ENCODE measurements around the gene GTF2IRD1.
"Not testable (repeated sequence)": the region's sequence is repeated elsewhere in the genome, so short reads cannot be mapped to it uniquely, and the experiment has no call there.

Gene GTF2IRD1

DNA sequence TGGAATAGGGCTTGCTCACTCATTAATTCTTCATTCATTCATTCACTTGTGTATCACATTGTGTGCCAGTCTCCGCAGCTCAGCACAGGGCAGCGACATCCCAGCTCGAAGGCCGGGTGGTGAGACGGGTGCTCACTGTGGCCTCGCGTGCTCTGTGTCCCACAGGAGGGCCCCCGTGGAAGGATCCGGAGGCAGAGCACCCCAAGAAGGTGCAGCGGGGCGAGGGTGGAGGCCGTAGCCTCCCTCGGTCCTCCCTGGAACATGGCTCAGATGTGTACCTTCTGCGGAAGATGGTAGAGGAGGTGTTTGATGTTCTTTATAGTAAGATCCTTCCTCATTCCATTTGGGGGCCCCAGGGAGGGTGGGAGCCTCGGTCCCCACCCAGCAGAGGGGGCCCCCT lies 61.6 kb downstream of the GTF2IRD1 start:
- DNase-seq (ENCODE audit: low read depth, low spot score) = no peak

DNA sequence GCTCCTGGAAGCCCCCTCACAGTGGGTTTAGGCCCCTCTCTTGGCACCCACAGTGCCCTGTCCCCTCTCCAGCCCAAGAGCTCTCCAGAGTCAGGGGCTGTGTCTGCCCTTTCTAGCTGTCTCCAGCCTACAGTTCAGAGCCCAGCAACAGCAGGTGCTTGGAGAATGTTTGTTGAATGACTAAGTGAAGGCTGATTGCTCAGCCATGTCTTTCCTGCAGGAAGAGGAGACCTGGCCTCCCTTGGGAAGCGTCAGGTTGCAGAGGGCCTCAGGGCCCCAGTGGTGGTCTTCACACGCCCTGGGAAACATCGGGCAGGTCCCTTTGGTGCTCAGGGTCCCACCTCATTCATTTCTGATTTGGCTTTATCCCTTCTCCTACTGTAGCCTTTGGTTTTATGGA lies 62.5 kb downstream of the GTF2IRD1 start:
- DNase-seq (ENCODE audit: low read depth, low spot score) = no peak

DNA sequence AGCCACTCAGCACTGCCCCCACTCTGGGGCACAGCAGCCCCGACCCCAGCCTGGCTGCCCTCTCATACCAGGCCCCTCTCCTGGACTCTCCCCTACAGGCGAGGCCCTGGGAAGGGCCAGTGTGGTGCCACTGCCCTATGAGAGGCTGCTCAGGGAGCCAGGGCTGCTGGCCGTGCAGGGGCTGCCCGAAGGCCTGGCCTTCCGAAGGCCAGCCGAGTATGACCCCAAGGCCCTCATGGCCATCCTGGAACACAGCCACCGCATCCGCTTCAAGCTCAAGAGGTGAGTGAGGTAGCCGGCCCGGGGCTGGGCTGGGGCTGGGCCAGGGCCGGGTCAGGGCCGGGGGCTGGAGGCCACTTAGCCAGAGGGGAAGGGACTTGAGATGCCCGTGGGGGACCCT lies 64.3 kb downstream of the GTF2IRD1 start:
- DNase-seq (ENCODE audit: low read depth, low spot score) = no peak

DNA sequence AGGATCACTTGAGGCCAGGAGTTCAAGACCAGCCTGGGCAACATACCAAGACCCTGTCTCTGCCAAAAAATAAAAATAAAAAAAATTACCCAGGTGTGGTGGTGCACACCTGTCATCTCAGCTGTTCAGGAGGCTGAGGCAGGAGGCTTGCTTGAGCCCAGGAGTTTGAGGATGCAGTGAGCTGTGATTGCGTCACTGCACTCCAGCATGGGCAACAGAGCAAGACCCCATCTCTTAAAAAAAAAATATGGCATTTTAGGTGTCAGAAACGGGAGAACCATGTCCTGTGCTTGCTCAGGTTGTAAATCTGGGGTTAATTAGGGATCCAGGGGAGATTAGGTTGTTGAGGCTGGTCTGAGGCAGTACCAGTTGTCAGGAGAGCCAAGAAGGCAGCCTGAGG lies 64.9 kb downstream of the GTF2IRD1 start:
- DNase-seq (ENCODE audit: low read depth, low spot score) = no peak

DNA sequence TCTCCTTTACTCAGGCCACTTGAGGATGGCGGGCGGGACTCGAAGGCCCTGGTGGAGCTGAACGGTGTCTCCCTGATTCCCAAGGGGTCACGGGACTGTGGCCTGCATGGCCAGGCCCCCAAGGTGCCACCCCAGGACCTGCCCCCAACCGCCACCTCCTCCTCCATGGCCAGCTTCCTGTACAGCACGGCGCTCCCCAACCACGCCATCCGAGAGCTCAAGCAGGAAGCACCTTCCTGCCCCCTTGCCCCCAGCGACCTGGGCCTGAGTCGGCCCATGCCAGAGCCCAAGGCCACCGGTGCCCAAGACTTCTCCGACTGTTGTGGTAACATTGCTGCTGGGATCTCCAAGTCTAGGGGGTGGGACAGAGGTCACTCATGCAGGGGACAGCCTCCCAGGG lies 65.7 kb downstream of the GTF2IRD1 start:
- no peak for DNase-seq (ENCODE audit: low read depth, low spot score)

DNA sequence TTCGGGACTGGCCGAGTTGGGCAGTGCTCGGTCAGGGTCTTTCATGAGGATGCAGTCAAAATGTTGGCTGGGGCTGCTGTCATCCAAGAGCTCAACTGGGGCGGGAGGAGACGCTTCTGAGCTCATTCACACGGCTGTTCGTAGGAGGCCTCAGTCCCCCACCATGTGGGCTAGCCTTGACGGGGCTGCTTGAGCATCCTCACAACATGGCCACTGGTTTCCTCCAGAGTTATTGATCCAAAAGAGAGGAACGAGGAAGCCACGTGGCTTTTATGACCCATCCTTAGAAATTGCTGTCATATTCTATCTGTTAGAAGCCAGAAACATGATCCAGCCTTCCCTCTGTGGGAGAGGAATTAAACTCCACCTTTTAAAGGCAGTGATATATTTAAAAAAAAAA lies 68.1 kb downstream of the GTF2IRD1 start:
- DNase-seq (ENCODE audit: low read depth, low spot score) = no peak

DNA sequence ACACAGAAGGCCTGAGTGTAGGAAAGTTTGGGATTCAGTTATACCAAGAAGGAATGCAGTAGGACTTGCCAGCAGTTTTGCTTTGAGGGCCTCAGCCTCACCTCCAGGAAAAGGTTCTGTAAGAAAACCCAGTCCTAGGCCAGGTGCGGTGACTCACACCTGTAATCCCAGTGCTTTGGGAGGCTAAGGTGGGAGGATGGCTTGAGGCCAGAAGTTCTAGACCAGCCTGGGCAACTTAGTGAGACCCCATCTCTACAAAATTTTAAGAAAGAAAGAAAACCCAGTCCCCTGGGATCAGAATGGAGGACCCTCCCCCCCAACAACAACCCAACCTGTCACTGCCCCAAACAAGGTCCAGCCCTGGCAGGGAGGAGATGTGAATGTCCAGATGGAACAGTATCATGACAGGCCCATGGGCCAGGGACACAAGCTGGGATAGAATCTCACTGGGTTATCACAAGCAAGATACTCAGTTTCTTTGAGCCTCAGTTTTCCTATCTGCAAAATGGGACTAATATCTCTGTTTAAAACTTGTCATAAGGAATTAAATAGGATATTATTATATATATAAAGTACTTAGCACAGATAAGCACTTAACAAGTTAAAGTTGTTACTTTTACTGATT lies 68.7 kb downstream of the GTF2IRD1 start:
- DNase-seq (ENCODE audit: low read depth, low spot score) = no peak

DNA sequence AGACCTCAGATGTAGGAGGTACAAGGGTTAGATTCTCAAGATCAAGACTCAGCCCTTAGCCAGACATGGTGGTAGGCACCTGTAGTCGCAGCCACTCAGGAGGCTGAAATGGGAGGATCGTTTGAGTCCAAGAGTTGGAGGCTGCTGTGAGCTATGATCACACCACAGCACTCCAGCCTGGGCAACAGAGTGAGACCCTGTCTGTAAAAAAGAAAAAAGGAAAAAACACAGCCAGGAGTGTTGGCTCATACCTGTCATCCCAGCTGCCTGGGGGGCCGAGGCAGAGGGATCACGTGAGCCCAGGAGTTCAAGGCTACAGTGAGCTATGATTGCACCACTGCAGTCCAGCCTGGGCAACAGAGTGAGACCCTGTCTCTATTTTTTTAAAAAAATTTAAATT lies 69.3 kb downstream of the GTF2IRD1 start:
- DNase-seq (ENCODE audit: low read depth, low spot score) = no peak

DNA sequence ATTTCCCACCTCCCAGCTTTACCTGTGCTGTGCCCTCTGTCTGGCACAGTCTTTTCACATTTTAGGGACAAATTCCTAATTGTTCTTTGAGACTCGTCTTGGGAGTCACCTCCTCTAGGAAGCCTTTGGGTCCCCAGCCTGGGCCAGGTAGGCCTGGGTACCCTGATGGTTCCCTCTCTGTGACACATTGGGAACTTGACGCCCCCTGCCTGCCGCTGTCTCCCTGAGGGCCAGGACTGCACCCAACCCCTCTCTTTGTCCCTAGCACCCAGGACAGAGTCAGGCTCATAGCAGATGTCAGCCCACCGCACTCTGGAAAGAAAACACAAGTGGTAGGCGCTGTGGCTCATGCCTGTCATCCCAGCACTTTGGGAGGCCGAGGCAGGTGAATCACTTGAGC lies 71.4 kb downstream of the GTF2IRD1 start:
- no peak for DNase-seq (ENCODE audit: low read depth, low spot score)

DNA sequence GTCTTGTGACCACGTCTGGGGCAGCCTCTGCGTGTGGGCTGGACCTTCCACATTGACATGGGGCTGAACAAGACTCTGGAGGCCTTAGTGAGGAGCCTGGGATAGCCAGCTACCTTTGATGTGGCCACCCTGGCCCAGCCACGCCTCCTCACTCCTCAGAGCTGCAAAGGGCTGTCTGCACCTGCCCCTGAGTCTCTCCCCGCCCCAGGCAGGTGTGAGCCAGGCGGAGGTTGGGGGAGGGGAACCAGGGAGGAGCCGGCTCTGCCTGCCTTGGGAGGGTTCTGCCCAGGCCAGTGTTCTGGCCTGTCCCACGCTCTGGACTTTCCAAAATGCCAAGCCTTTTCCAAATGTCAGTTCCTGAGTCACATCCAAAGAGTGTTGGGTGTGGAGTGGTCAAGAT lies 72.2 kb downstream of the GTF2IRD1 start:
- no peak for DNase-seq (ENCODE audit: low read depth, low spot score)

DNA sequence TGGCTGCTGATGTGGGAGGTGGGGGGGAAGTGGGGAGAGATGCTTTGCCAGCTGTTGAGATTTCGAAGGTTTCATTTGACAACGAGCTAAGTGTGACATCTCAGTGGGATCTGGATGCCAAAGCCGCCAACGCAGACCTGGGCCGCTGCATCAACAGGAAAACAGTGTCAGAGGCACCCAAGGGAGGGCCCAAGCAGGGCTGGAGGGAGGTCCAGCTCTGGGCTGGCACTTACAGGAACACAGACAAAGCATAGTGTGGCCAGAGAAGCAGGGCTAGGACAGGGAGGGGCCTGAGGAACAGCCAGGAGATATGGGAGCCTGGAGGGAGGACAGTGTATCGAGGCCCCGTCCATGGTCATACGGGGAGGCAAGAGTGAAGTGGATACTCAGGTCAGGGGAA lies 73.1 kb downstream of the GTF2IRD1 start:
- no peak for DNase-seq (ENCODE audit: low read depth, low spot score)

DNA sequence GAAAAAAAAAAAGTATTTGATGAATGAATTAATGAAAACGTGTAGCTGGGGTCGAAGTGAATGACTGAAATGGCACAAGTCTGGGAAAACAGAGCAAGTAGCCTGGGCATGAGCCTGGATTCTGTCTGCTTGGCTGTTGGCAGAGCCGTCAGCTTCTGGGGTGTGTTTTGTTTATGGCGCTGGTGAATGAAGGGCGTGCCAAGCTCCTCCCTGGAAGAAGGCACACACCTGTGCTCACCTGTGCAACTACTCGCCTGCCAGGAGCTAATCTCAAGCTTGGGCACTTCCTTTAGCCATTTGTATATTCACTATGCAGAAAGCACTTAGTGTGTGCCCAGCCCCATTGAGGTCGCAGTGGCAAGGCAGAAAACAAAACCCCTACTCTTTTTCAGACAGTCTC lies 74.1 kb downstream of the GTF2IRD1 start:
- no peak for DNase-seq (ENCODE audit: low read depth, low spot score)

DNA sequence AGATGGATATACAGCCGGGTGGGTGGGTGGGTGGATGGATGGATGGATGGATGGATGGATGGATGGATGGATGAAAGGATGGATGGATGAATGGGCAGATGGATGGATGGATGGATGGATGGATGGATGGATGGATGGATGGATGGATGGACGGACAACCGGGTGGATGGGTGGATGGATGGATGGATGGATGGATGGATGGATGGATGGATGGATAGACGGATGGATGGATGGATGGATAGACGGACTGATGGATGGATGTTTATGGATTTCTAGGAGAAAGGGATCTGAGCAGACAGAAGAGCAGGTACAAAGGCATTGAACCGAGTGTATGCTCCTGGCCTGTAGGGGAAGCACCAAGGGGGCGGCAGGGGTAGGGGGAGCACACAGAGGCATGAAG lies 75.1 kb downstream of the GTF2IRD1 start:
- not testable (repeated sequence) for DNase-seq (ENCODE audit: low read depth, low spot score)

DNA sequence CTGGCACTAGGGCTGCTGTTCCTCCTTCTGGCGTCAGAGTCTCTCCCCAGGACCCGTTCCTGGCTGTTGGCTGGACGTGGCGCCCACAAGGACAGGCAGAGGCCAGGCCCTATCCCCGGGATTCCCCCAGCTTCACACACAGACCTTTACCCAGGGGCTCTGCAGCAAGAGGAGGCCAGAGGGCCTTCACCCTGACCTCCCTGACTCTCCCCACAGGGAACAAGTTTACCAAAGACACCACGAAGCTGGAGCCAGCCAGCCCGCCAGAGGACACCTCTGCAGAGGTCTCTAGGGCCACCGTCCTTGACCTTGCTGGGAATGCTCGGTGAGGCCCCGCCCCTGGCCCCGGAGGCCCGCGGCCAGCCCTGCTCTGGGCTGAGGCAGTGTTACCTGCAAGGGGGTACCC lies 82.2 kb downstream of the GTF2IRD1 start:
- DNase-seq (ENCODE audit: low read depth, low spot score) = no peak

DNA sequence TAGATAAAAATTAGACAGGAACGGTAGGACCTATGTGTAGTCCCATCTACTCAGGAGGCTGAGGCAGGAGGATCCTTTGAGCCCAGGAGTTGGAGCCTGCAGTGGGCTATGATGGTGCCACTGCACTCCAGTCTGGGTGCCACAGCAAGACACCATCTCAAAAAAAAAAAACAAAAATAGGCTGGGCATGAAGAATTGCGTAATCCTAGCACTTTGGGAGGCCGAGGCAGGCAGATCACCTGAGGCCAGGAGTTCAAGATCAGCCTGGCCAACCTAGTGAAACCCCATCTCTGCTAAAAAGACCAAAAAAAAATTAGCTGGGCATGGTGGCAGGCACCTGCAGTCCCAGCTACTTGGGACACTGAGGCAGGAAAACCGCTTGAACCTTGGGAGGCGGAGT lies 88.2 kb downstream of the GTF2IRD1 start:
- not testable (repeated sequence) for DNase-seq (ENCODE audit: low read depth, low spot score)

DNA sequence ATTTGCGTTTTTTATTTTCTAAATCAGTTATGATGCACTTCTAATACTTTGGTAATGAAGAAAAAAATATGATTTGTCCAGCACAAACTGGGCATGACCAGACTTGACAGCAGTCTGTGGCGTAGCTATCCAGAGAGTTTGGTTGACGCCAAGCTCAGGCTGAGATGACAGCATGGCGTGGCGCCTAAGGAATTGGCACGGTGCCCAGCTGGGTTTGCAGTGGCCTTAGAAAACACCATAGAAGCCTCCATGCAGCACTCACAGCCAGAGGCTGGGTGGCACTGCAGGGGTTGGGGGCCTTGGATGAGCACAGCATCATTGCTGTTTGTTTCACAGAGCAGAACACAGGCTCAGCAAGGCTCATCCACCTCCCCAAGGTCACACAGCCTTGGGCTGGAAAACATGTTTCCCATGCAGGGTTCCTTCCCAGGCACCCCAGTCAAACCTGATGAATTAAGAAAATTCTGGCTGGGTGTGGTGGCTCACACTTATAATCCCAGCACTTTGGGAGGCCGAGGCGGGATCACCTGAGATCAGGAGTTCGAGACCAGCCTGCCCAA lies 88.9 kb downstream of the GTF2IRD1 start:
- DNase-seq (ENCODE audit: low read depth, low spot score) = no peak

DNA sequence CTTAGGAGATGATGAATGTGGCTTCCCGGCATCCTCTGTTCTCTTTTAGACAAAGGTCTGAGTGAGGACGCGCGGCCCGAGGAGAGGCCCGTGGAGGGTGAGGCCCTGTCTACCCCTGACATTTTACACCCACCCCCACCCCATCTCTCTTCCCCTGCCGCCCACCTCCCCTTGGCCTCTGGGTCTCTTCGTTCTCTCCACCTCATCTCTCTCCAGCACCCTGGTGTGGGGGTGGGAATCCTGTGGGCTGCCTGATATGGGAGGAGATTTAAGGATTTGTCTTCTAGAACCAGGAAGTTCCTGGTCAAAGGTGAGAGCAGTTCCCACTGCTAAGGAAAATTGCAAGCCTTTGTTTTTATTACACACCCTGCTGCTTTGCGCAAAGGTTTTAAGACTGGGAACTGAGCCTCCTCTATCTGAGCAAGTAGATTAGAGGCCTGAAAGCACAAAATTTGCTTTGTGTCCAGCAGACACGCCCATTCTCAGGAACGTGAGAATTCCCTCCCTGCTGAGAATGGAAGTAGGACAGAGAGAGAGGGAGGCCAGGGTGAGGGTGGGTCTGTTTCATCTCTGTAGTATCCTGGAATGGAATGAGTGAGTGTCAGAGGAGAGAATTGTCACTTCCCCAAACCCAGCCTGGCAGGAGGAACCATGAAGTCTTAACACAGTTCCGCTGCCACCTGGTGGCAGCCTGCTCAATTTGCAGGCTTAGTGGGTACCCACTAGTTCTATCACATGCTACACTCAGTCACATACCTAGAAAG lies 91.2 kb downstream of the GTF2IRD1 start:
- no peak for DNase-seq (ENCODE audit: low read depth, low spot score)

DNA sequence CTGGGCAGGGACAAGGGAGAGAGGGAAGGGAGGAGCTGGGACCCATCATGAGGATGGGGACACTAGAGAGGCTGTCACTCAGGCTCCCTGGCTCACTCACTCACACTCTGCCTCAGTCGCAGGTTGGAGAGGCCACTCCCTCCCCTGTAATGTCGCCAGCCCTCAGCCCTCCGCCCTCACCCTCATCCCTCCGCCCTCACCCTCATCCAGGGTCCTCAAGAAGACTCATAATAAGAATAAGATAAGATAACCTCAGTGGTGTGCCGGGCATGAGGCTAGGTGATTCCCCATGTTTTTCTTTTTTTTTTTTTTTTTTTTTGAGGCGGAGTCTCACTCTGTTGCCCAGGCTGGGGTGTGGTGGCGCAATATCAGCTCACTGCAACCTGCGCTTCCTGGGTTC lies 92.2 kb downstream of the GTF2IRD1 start:
- DNase-seq (ENCODE audit: low read depth, low spot score) = no peak

DNA sequence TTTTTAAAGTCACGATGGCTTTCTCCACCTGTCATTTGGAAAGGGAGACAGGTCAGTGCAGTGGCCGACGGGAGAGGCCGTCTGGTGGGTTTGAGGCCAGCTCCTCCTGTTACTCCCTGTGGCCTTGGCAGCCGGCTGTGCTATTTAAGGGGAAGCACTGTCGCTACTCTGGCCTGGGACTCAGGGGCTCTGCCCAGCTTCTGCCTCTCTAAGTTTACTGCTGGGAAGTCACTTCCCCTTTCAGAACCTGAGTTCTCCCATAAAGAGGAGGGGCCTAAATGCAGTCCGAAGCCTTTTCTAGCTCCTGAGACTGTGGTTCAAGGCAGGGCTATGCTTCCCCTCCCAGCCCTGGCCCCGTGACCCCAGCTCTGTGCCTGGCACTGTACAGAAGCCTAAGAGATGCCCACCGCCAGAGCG lies 99.9 kb downstream of the GTF2IRD1 start:
- not testable (repeated sequence) for DNase-seq (ENCODE audit: low read depth, low spot score)

DNA sequence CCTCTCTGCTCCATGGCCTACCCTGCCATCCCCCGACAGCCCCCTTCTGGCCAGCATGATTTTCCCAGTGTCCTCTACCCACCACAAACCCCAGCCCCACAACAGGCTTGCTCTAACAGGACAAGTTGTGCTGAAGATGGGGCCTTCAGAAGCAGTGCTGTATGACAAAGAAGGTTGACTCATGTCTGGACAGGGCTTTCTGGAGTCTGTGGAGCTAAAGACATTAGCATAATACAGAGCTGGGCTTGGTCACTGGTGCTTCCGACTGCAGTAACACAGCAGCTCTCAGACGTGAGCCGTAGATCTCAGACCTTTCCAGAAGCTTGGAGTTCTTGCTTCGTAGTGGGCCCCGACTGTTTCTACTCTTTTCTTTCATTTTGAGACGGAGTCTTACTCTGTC lies 100.5 kb downstream of the GTF2IRD1 start:
- no peak for DNase-seq (ENCODE audit: low read depth, low spot score)

DNA sequence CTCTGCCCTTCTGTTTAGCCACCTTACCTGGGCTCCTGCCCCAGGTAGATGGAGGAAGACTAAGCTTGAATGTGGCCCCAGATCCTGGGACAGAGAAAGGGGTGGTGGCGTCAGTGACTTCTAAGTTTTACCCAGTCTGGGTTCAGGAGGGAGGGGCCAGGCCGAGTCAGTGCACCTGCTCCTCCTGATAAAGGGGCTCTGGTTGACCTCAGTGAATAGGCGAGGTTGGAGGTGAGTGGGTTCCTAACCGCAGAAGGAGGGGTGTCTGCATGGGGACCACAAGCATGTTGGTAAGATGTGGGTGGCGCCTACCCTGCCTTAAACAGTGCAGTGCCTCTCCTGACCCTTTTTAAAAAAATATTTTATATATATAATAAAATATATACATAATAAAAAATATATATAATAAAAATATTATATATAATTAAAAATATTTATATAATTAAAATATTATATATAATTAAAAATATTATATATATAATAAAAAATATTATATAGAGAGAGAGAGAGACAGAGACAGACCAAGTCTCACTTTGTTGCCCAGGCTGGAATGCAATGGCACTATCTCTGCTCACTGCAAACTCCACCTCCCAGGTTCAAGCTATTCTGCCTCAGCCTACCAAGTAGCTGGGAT lies 106.5 kb downstream of the GTF2IRD1 start:
- DNase-seq (ENCODE audit: low read depth, low spot score) = no peak

DNA sequence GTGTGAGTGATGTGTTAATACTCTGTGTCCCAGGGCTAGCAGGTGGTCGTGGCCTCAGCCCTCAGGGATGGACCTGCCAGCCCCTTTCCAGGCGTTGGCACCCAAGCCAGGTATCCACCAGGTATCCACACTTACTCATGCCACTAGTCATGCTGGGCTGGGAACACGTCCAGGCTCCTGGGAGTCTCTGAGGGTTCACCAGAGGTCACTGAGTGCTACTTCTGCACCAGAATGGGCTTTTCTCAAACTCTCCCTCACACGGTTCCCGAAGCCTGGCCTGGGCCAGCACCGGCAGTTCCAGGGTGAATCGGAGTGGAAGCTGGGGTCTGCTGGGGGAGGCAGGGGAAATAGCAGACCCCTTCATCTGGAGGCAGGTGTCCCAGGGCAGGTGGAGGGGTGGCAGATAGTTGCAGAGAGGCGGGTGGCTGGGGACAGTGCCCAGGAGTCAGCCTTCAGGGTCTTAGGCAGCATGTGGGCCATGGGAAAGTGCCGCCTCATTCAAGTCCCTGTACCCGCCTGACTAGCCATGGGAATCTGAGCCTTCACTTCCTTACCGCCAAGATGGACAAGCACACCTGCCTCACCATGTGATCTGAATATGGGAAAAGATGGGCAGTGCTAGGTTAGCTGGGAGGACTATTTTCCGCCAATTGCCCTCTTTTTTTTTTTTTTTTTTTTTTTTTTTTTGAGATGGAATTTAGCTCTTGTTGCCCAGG lies 108.3 kb downstream of the GTF2IRD1 start:
- no peak for DNase-seq (ENCODE audit: low read depth, low spot score)

All from activated CD4-positive, CD25-positive, alpha-beta regulatory T cell treated with anti-CD3 and anti-CD28 coated beads, Interleukin-2, amount 50 U/mL, for 16 hours (primary cell).